OCI-LY7 (cell line): ENCODE data around the gene PARD3B.

Source experiments
- EZH2phosphoT487 ChIP-seq: fragments of 200-600 bp; sonication (generic); IDR thresholded peaks from 2 replicates; pipeline ENCODE4 v1.6.1; 2018; ENCODE audit warnings: low read depth, borderline replicate concordance, mild to moderate bottlenecking, mixed run types, antibody characterized with exemption, low read length, moderate library complexity, mixed read lengths
- TF ChIP-seq, protein P1 (sequence below): fragments of 200-600 bp; sonication (generic); conservative IDR thresholded peaks from 2 replicates; pipeline ENCODE4 v1.5.1; 2014; ENCODE audit warnings: mild to moderate bottlenecking, antibody characterized with exemption, low read length, moderate library complexity, mixed read lengths

DNA sequence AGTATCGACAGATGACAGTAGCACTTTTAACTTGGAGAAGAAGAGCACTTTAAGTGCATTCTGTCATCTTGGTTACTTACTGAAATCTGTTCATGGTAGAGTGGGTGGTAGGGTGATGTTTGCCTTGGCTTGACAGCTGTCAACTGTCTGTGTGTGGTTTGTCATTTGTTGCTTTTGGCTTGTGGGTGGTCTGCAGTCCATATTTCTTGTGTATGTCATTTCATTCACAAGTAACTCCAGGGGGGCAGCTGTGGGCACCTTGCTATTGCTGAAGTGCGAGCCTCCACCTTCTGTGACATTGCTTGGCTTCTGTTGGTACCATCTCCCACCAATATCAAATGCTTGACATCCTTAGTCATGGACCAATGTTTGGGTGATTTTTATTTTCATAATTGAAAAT, 825.5 kb downstream of the PARD3B start:
- TF ChIP-seq, protein P1, sequence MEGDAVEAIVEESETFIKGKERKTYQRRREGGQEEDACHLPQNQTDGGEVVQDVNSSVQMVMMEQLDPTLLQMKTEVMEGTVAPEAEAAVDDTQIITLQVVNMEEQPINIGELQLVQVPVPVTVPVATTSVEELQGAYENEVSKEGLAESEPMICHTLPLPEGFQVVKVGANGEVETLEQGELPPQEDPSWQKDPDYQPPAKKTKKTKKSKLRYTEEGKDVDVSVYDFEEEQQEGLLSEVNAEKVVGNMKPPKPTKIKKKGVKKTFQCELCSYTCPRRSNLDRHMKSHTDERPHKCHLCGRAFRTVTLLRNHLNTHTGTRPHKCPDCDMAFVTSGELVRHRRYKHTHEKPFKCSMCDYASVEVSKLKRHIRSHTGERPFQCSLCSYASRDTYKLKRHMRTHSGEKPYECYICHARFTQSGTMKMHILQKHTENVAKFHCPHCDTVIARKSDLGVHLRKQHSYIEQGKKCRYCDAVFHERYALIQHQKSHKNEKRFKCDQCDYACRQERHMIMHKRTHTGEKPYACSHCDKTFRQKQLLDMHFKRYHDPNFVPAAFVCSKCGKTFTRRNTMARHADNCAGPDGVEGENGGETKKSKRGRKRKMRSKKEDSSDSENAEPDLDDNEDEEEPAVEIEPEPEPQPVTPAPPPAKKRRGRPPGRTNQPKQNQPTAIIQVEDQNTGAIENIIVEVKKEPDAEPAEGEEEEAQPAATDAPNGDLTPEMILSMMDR, result no peak
- no peak for TF ChIP-seq EZH2phosphoT487
